GM23338 (cell line): ENCODE measurements around the gene DPYSL3. TPM values are rescaled to one million over a fixed set of nuclear protein-coding genes. Genes with fewer than 3 reads are reported as not detected.

Experiments used
- ATAC-seq: fragments of 200-7000 bp; cut with Tn5 transposase; 3 replicates; pipeline ENCODE4 v1.9.1; 2020
- DNase-seq: peaks from one replicate; pipeline ENCODE4 v3.0.0-alpha.2; 2015; ENCODE audit warnings: low spot score
- H2AFZ ChIP-seq: fragments of 200-600 bp; sonication (generic); 2 replicates; pipeline ENCODE4 v1.8.0; 2016; ENCODE audit warnings: antibody characterized with exemption, mild to moderate bottlenecking, moderate library complexity
- H3F3A ChIP-seq: fragments of 200-600 bp; sonication (generic); replicated peaks from 2 replicates; pipeline ENCODE4 v1.8.0; 2017; ENCODE audit warnings: antibody characterized with exemption, mixed run types, low read depth
- H3K27ac ChIP-seq: fragments of 200-600 bp; sonication (generic); 2 replicates; pipeline ENCODE4 v1.6.1; 2016; ENCODE audit warnings: low read depth
- H3K27me3 ChIP-seq: fragments of 200-600 bp; sonication (generic); 2 replicates; pipeline ENCODE4 v1.8.0; 2016; ENCODE audit warnings: mild to moderate bottlenecking, mixed run types, moderate library complexity; ENCODE audit not compliant: insufficient read depth
- H3K36me3 ChIP-seq: fragments of 200-600 bp; sonication (generic); 2 replicates; pipeline ENCODE4 v1.8.0; 2016; ENCODE audit warnings: mild to moderate bottlenecking; ENCODE audit not compliant: insufficient read depth
- H3K4me1 ChIP-seq: fragments of 200-600 bp; sonication (generic); 2 replicates; pipeline ENCODE4 v1.8.0; 2016; ENCODE audit warnings: mild to moderate bottlenecking, moderate library complexity; ENCODE audit not compliant: insufficient read depth
- H3K4me2 ChIP-seq: fragments of 200-600 bp; sonication (generic); 2 replicates; pipeline ENCODE4 v1.7.1; 2017; ENCODE audit warnings: mixed run types
- H3K4me3 ChIP-seq: fragments of 200-600 bp; sonication (generic); 2 replicates; pipeline ENCODE4 v1.6.1; 2016; ENCODE audit warnings: mixed run types
- H3K79me2 ChIP-seq: fragments of 200-600 bp; sonication (generic); replicated peaks from 2 replicates; pipeline ENCODE4 v1.8.0; 2017; ENCODE audit warnings: mild to moderate bottlenecking; ENCODE audit not compliant: insufficient read depth
- H3K9me2 ChIP-seq: fragments of 200-600 bp; sonication (generic); 2 replicates; pipeline ENCODE4 v1.8.0; 2017; ENCODE audit not compliant: insufficient read depth
- H4K20me1 ChIP-seq: fragments of 200-600 bp; sonication (generic); replicated peaks from 2 replicates; pipeline ENCODE4 v1.8.0; 2017; ENCODE audit warnings: mild to moderate bottlenecking; ENCODE audit not compliant: insufficient read depth
- H3K27ac Mint-ChIP-seq: 2 replicates; pipeline ENCODE4 v1.8.0; 2020; ENCODE audit warnings: inconsistent platforms, mild to moderate bottlenecking, moderate library complexity, mixed read lengths
- H3K27me3 Mint-ChIP-seq: 3 replicates; pipeline ENCODE4 v1.8.0; 2022; ENCODE audit warnings: low read depth, mild to moderate bottlenecking, moderate library complexity, mixed read lengths, inconsistent platforms; ENCODE audit not compliant: insufficient read depth, poor library complexity
- H3K36me3 Mint-ChIP-seq: 3 replicates; pipeline ENCODE4 v1.8.0; 2021; ENCODE audit warnings: low read depth, mild to moderate bottlenecking, inconsistent platforms, moderate library complexity, mixed read lengths
- H3K4me1 Mint-ChIP-seq: 3 replicates; pipeline ENCODE4 v1.8.0; 2020; ENCODE audit warnings: mild to moderate bottlenecking, inconsistent platforms, mixed read lengths
- H3K4me3 Mint-ChIP-seq: 3 replicates; pipeline ENCODE4 v1.8.0; 2021; ENCODE audit warnings: moderate library complexity, mild to moderate bottlenecking, inconsistent platforms, mixed read lengths
- H3K9me3 Mint-ChIP-seq: 3 replicates; pipeline ENCODE4 v1.8.0; 2020; ENCODE audit warnings: moderate library complexity, mild to moderate bottlenecking, inconsistent platforms, mixed read lengths
- CREB1 ChIP-seq: fragments of 250-450 bp; sonication (Bioruptor Pico); IDR thresholded peaks from 2 replicates; pipeline ENCODE4 v1.5.0; 2020; ENCODE audit warnings: low read depth, mild to moderate bottlenecking, moderate library complexity
- CTCF ChIP-seq, 2 experiments: fragments of 200-600 bp in 1 of 2; sonication (generic) in 1 of 2; conservative IDR thresholded peaks; 2 replicates each; pipeline versions ENCODE4 v1.5.1 to v1.6.1; 2016 to 2017; ENCODE audit warnings: antibody characterized with exemption in 2 of 2, low read depth in 2 of 2, mild to moderate bottlenecking in 2 of 2, moderate library complexity in 1 of 2
- ETS1 ChIP-seq: IDR thresholded peaks from 2 replicates; pipeline ENCODE4 v1.6.1; 2016; ENCODE audit warnings: antibody characterized with exemption
- EZH2 ChIP-seq: fragments of 200-600 bp; sonication (generic); IDR thresholded peaks from one replicate; pipeline ENCODE4 v1.8.0; 2017; ENCODE audit warnings: antibody characterized with exemption, mild to moderate bottlenecking, low read depth; ENCODE audit not compliant: unreplicated experiment
- EZH2phosphoT487 ChIP-seq: fragments of 200-600 bp; sonication (generic); IDR thresholded peaks from one replicate; pipeline ENCODE4 v1.8.1; 2018; ENCODE audit warnings: antibody characterized with exemption; ENCODE audit not compliant: unreplicated experiment
- JUNB ChIP-seq: IDR thresholded peaks from one replicate; pipeline ENCODE4 v1.6.1; 2016; ENCODE audit warnings: antibody characterized with exemption; ENCODE audit not compliant: unreplicated experiment
- NANOG ChIP-seq: IDR thresholded peaks from 2 replicates; pipeline ENCODE4 v1.6.1; 2016; ENCODE audit warnings: antibody characterized with exemption, borderline replicate concordance
- POLR2AphosphoS5 ChIP-seq: IDR thresholded peaks from 2 replicates; pipeline ENCODE4 v1.6.1; 2016; ENCODE audit warnings: antibody characterized with exemption, low read depth
- REST ChIP-seq: IDR thresholded peaks from one replicate; pipeline ENCODE4 v1.6.1; 2018; ENCODE audit warnings: antibody characterized with exemption; ENCODE audit not compliant: unreplicated experiment
- STAT1 ChIP-seq: IDR thresholded peaks from one replicate; pipeline ENCODE4 v1.6.1; 2016; ENCODE audit warnings: antibody characterized with exemption; ENCODE audit not compliant: unreplicated experiment
- ZNF114 ChIP-seq: fragments of 250-450 bp; sonication (Bioruptor Pico); IDR thresholded peaks from 2 replicates; pipeline ENCODE4 v1.5.0; 2020; ENCODE audit warnings: mild to moderate bottlenecking, moderate library complexity
- ZNF331 ChIP-seq: fragments of 250-450 bp; sonication (Bioruptor Pico); IDR thresholded peaks from 2 replicates; pipeline ENCODE4 v1.5.0; 2020; ENCODE audit warnings: low read depth, mild to moderate bottlenecking, moderate library complexity
- ZNF462 ChIP-seq: fragments of 250-450 bp; sonication (Bioruptor Pico); IDR thresholded peaks from 2 replicates; pipeline ENCODE4 v1.5.0; 2020; ENCODE audit warnings: mild to moderate bottlenecking, moderate library complexity
- polyA plus RNA-seq: library from polyadenylated mRNA; unstranded; fragments of >200 nt; fragmentation: Nextera tagmentation; extraction: Ambion mirVana; gene quantifications from 2 replicates; pipeline ENCODE4 v1.2.1, GENCODE V29; 2016
- total RNA-seq: library from RNA; depleted of rRNA; stranded (reverse); fragments of >200 nt; shearing (Covaris generic); gene quantifications from 2 replicates; pipeline ENCODE4 v1.2.3, GENCODE V29; 2014

The DPYSL3 gene
- total and polyA plus RNA-seq, 2 experiments from 2014 or later = 97.6 to 455 TPM

GRCh38 chr5:147348451-147348850, 161.4 kb downstream of the DPYSL3 start:
- H3K27me3 Mint-ChIP-seq = no peaks in the 10 kb centered on the region
- Histone ChIP-seq H2AFZ (no peak overlapping the region), H3K4me1 (no peaks in the 10 kb centered on the region), H3K79me2 (no peaks in the 10 kb centered on the region), H3K27ac (no peak overlapping the region), H3K4me2 (no peak overlapping the region), H4K20me1 (no peaks in the 10 kb centered on the region), H3K4me3 (no peak overlapping the region), H3K27me3 (no peaks in the 10 kb centered on the region), H3K36me3 (no peaks in the 10 kb centered on the region), H3F3A (no peaks in the 10 kb centered on the region), H3K9me2 (no peaks in the 10 kb centered on the region; the same call in 1 of the 2 replicates)
- H3K36me3 Mint-ChIP-seq = no peaks in the 10 kb centered on the region
- H3K27ac Mint-ChIP-seq = no peak overlapping the region
- H3K4me3 Mint-ChIP-seq = no peak overlapping the region
- no peak for TF ChIP-seq CTCF (conservative IDR thresholded peaks at IDR 0.05; ENCODE audit: low read depth in 2 of 2)
- TF ChIP-seq CREB1 (CRISPR knock-in tag) = no peak
- TF ChIP-seq NANOG = no peak
- no peak for TF ChIP-seq ZNF114 (CRISPR knock-in tag)
- no peak for TF ChIP-seq JUNB
- TF ChIP-seq POLR2AphosphoS5 = no peak
- no peak for TF ChIP-seq ETS1
- no peak for TF ChIP-seq EZH2
- no peak for TF ChIP-seq ZNF331
- no peak for TF ChIP-seq STAT1
- no peak for TF ChIP-seq ZNF462 (CRISPR knock-in tag)
- TF ChIP-seq REST = no peak
- no peak for TF ChIP-seq EZH2phosphoT487
- H3K4me1 Mint-ChIP-seq = peaks cover 2% of the 10 kb centered on the region; the same call in 2 of the 3 replicates
- H3K9me3 Mint-ChIP-seq = no peaks in the 10 kb centered on the region
- no peak for DNase-seq
- ATAC-seq = no peak
